SK-N-SH treated with all-trans-retinoic acid at 6 μM for 48 hours (cell line): ENCODE measurements around the gene SLC12A5.
A peak's percentile ranks its signal among the peaks of the same experiment; 100 is the strongest.
"Not testable (repeated sequence)": the region's sequence is repeated elsewhere in the genome, so short reads cannot be mapped to it uniquely, and the experiment has no call there.

Experiments
- ATAC-seq: fragments of 200-7000 bp; cut with Tn5 transposase; 3 replicates; pipeline ENCODE4 v1.9.1; 2020; ENCODE audit warnings: mild to moderate bottlenecking, moderate library complexity
- ARNTL ChIP-seq: fragments of 450-650 bp; formaldehyde crosslinking; IDR thresholded peaks from 2 replicates; pipeline ENCODE4 v1.5.0; 2020; ENCODE audit warnings: low read depth, mild to moderate bottlenecking, moderate library complexity, borderline replicate concordance
- BACH2 ChIP-seq: fragments of 250-450 bp; sonication (Bioruptor Pico); IDR thresholded peaks from 2 replicates; pipeline ENCODE4 v1.9.0; 2021; ENCODE audit warnings: mild to moderate bottlenecking, borderline replicate concordance
- CREB5 ChIP-seq: fragments of 250-450 bp; sonication (Bioruptor Pico); IDR thresholded peaks from 2 replicates; pipeline ENCODE4 v1.5.1; 2020; ENCODE audit warnings: low read depth, mild to moderate bottlenecking, moderate library complexity
- CSDC2 ChIP-seq: fragments of 250-450 bp; sonication (Bioruptor Pico); IDR thresholded peaks from 2 replicates; pipeline ENCODE4 v1.5.0; 2020; ENCODE audit warnings: mild to moderate bottlenecking, moderate library complexity
- CSRNP3 ChIP-seq: fragments of 250-450 bp; sonication (Bioruptor Pico); IDR thresholded peaks from 2 replicates; pipeline ENCODE4 v1.5.1; 2021; ENCODE audit warnings: mild to moderate bottlenecking, moderate library complexity
- ESRRG ChIP-seq: fragments of 250-450 bp; sonication (Bioruptor Pico); IDR thresholded peaks from 2 replicates; pipeline ENCODE4 v1.6.1; 2021; ENCODE audit warnings: mild to moderate bottlenecking
- GLIS3 ChIP-seq: fragments of 250-450 bp; sonication (Bioruptor Pico); IDR thresholded peaks from 2 replicates; pipeline ENCODE4 v1.5.0; 2020; ENCODE audit warnings: mild to moderate bottlenecking, moderate library complexity
- ISL1 ChIP-seq: fragments of 250-450 bp; sonication (Bioruptor Pico); IDR thresholded peaks from 2 replicates; pipeline ENCODE4 v2.1.2; 2022; ENCODE audit warnings: mild to moderate bottlenecking, moderate library complexity
- OSR1 ChIP-seq: fragments of 250-450 bp; sonication (Bioruptor Pico); IDR thresholded peaks from 2 replicates; pipeline ENCODE4 v1.8.0; 2022; ENCODE audit warnings: moderate library complexity, mild to moderate bottlenecking, inconsistent platforms
- PPARA ChIP-seq: fragments of 250-450 bp; sonication (Bioruptor Pico); IDR thresholded peaks from 2 replicates; pipeline ENCODE4 v1.5.0; 2020; ENCODE audit warnings: mild to moderate bottlenecking, borderline replicate concordance
- RARB ChIP-seq: fragments of 250-450 bp; sonication (Bioruptor Pico); IDR thresholded peaks from 2 replicates; pipeline ENCODE4 v1.8.0; 2021; ENCODE audit warnings: mild to moderate bottlenecking, moderate library complexity
- SNAI2 ChIP-seq: fragments of 250-450 bp; sonication (Bioruptor Pico); IDR thresholded peaks from 2 replicates; pipeline ENCODE4 v1.5.0; 2020; ENCODE audit warnings: mild to moderate bottlenecking, moderate library complexity
- TCF4 ChIP-seq: fragments of 250-450 bp; sonication (Bioruptor Pico); IDR thresholded peaks from 2 replicates; pipeline ENCODE4 v1.8.0; 2021; ENCODE audit warnings: mild to moderate bottlenecking, moderate library complexity, borderline replicate concordance
- TOX ChIP-seq: fragments of 250-450 bp; sonication (Bioruptor Pico); IDR thresholded peaks from 2 replicates; pipeline ENCODE4 v1.8.0; 2021; ENCODE audit warnings: mild to moderate bottlenecking, moderate library complexity, borderline replicate concordance
- ZC3H10 ChIP-seq: fragments of 250-450 bp; sonication (Bioruptor Pico); IDR thresholded peaks from 2 replicates; pipeline ENCODE4 v1.5.1; 2021; ENCODE audit warnings: mild to moderate bottlenecking, moderate library complexity
- ZFP3 ChIP-seq: fragments of 250-450 bp; sonication (Bioruptor Pico); IDR thresholded peaks from 2 replicates; pipeline ENCODE4 v1.5.0; 2020; ENCODE audit warnings: mild to moderate bottlenecking, moderate library complexity
- ZFP30 ChIP-seq: fragments of 450-650 bp; formaldehyde crosslinking; IDR thresholded peaks from 2 replicates; pipeline ENCODE4 v1.5.0; 2022; ENCODE audit warnings: mild to moderate bottlenecking, moderate library complexity
- ZNF565 ChIP-seq: fragments of 450-650 bp; formaldehyde crosslinking; conservative IDR thresholded peaks from 2 replicates; pipeline ENCODE4 v1.5.0; 2020; ENCODE audit warnings: low read depth, mild to moderate bottlenecking, moderate library complexity
- ZNF70 ChIP-seq: fragments of 450-650 bp; formaldehyde crosslinking; IDR thresholded peaks from 2 replicates; pipeline ENCODE4 v1.5.0; 2020; ENCODE audit warnings: mild to moderate bottlenecking, moderate library complexity
- ZNF8 ChIP-seq: fragments of 450-650 bp; formaldehyde crosslinking; IDR thresholded peaks from 2 replicates; pipeline ENCODE4 v1.5.0; 2020; ENCODE audit warnings: mild to moderate bottlenecking, moderate library complexity
- TF ChIP-seq, protein P1 (sequence below): fragments of 250-450 bp; sonication (Bioruptor Pico); IDR thresholded peaks from 2 replicates; pipeline ENCODE4 v1.8.0; 2020; ENCODE audit warnings: mild to moderate bottlenecking, moderate library complexity, borderline replicate concordance
- TF ChIP-seq, protein P2 (sequence below): fragments of 250-450 bp; sonication (Bioruptor Pico); IDR thresholded peaks from 2 replicates; pipeline ENCODE4 v1.8.0; 2021; ENCODE audit warnings: low read depth, mild to moderate bottlenecking, moderate library complexity, borderline replicate concordance

The SLC12A5 gene

GRCh38 chr20:45983279-45983743 lies 45.7 kb upstream of the SLC12A5 start:
- TF ChIP-seq ZC3H10 (CRISPR knock-in tag) (no peak), ZFP3 (CRISPR knock-in tag) (0 out of 2 replicates have a peak, but pooled peaks have one; percentile 45), CREB5 (no peak)
- TF ChIP-seq, all 23 proteins: peak for 1
- no peak for ATAC-seq

DNA sequence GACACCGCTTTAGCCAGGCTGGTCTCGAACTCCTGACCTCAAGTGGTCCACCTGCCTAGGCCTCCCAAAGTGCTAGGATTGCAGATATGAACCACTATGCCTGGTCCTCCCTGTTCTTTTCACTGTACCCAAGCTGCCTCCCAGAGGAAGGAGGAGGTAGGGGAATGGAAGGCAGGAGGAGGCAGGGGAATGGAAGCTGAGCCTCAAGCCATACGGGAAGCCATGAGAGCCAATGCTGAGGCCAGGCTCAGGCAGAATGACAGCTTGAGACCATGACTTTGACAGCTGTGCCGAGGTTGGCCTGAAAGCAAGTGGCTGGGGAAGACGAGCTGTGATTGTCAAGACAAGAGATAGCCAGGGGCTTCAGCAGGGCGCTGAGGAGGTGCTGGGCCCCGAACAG lies 43.4 kb upstream of the SLC12A5 start:
- TF ChIP-seq TOX (CRISPR knock-in tag) (no peak), ZNF8 (CRISPR knock-in tag) (no peak), ZC3H10 (CRISPR knock-in tag) (no peak), PPARA (CRISPR knock-in tag) (no peak), TCF4 (CRISPR knock-in tag) (no peak), OSR1 (no peak), CSRNP3 (CRISPR knock-in tag) (no peak), GLIS3 (CRISPR knock-in tag) (no peak), ZNF565 (CRISPR knock-in tag) (no peak), RARB (CRISPR knock-in tag) (no peak), CREB5 (no peak), ISL1 (CRISPR knock-in tag) (no peak), SNAI2 (CRISPR knock-in tag) (no peak), BACH2 (no peak), CSDC2 (CRISPR knock-in tag) (no peak)
- TF ChIP-seq, protein P1, sequence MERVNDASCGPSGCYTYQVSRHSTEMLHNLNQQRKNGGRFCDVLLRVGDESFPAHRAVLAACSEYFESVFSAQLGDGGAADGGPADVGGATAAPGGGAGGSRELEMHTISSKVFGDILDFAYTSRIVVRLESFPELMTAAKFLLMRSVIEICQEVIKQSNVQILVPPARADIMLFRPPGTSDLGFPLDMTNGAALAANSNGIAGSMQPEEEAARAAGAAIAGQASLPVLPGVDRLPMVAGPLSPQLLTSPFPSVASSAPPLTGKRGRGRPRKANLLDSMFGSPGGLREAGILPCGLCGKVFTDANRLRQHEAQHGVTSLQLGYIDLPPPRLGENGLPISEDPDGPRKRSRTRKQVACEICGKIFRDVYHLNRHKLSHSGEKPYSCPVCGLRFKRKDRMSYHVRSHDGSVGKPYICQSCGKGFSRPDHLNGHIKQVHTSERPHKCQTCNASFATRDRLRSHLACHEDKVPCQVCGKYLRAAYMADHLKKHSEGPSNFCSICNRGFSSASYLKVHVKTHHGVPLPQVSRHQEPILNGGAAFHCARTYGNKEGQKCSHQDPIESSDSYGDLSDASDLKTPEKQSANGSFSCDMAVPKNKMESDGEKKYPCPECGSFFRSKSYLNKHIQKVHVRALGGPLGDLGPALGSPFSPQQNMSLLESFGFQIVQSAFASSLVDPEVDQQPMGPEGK (CRISPR knock-in tag) = no peak
- TF ChIP-seq, protein P2, sequence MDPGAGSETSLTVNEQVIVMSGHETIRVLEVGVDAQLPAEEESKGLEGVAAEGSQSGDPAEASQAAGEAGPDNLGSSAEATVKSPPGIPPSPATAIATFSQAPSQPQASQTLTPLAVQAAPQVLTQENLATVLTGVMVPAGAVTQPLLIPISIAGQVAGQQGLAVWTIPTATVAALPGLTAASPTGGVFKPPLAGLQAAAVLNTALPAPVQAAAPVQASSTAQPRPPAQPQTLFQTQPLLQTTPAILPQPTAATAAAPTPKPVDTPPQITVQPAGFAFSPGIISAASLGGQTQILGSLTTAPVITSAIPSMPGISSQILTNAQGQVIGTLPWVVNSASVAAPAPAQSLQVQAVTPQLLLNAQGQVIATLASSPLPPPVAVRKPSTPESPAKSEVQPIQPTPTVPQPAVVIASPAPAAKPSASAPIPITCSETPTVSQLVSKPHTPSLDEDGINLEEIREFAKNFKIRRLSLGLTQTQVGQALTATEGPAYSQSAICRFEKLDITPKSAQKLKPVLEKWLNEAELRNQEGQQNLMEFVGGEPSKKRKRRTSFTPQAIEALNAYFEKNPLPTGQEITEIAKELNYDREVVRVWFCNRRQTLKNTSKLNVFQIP (CRISPR knock-in tag) = no peak

DNA sequence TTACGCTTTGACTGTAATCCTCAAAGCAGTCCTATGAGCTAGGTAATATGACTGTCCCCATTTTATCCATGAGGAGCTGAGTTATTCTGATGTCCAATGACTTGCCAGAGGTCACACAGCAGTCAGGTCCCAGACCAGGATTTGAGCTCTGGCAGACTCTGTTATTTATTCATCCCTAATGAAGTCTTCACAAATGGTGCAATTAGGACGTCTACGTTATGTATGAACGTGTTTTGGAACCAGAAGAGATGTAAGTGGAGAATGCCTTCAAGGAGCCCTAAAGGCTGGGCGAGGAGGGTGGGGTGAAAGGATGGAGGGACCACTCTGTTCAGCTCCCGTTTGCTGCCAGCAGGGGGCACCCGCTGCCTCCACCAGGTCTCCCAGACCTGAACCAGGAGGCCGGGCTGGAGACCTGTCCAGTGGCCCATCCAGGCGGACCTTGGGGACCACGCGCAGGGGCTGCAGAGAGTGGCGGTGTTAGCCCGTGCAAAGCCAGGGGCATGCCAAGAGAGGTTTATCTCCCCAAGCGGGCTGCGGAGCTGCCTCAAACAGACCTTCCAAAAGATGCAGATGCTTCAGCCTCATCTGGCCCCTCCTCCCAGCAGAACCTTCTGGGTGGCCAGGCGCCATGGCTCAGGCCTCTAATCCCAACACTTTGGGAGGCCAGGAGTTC lies 41.8 kb upstream of the SLC12A5 start:
- peak; percentile 99 for ATAC-seq
- TF ChIP-seq OSR1 (no peak), TOX (CRISPR knock-in tag) (no peak), ZFP3 (CRISPR knock-in tag) (no peak), ZNF70 (CRISPR knock-in tag) (no peak), ZC3H10 (CRISPR knock-in tag) (no peak), ZFP30 (CRISPR knock-in tag) (no peak), ARNTL (no peak), ZNF8 (CRISPR knock-in tag) (no peak), ESRRG (CRISPR knock-in tag) (no peak), GLIS3 (CRISPR knock-in tag) (no peak), SNAI2 (CRISPR knock-in tag) (no peak), RARB (CRISPR knock-in tag) (no peak), ZNF565 (CRISPR knock-in tag) (no peak)
- TF ChIP-seq, protein P1 (CRISPR knock-in tag) = no peak
- TF ChIP-seq, protein P2 (CRISPR knock-in tag) = no peak
- TF ChIP-seq, all 23 proteins: peak for 0

More for the DNA sequence above, 43.4 kb upstream of the SLC12A5 start:
- peak; percentile 34; the same call in 2 of the 3 replicates for ATAC-seq

- ATAC-seq = not testable (repeated sequence)
These were observed 40.2 kb upstream of the SLC12A5 start for GRCh38 chr20:45988830-45989229.
